H1 (cell line): ENCODE measurements around the gene ST7L. TPM values are rescaled to one million over a fixed set of nuclear protein-coding genes. Genes with fewer than 3 reads are reported as not detected.

ENCODE experiments used
- BCL11A ChIP-seq, 2 experiments: IDR thresholded peaks; one replicate each; pipeline ENCODE4 v1.6.1; 2011; ENCODE audit warnings: low read depth in 2 of 2, low read length in 2 of 2, mild to moderate bottlenecking in 2 of 2
- CTBP2 ChIP-seq: IDR thresholded peaks from 2 replicates; pipeline ENCODE4 v1.7.0; 2011; ENCODE audit warnings: borderline replicate concordance, mild to moderate bottlenecking, moderate library complexity, mixed read lengths, low read length; ENCODE audit not compliant: insufficient read depth, insufficient read length
- HDAC2 ChIP-seq, 2 experiments: fragments of 300-600 bp in 1 of 2; sonication (generic) in 1 of 2; IDR thresholded peaks; 2 replicates each; pipeline ENCODE4 v1.6.1; 2011 to 2012; ENCODE audit warnings: low read depth in 2 of 2, low read length in 2 of 2, mild to moderate bottlenecking in 2 of 2, moderate library complexity in 2 of 2, borderline replicate concordance in 1 of 2, inconsistent platforms in 1 of 2
- JUN ChIP-seq: IDR thresholded peaks from 2 replicates; pipeline ENCODE4 v1.6.1; 2011; ENCODE audit warnings: low read depth, mild to moderate bottlenecking, improper control_type of control experiment, low read length
- SRF ChIP-seq: IDR thresholded peaks from 2 replicates; pipeline ENCODE4 v1.6.1; 2011; ENCODE audit warnings: mild to moderate bottlenecking, low read depth, low read length, moderate library complexity
- polyA plus RNA-seq, 7 experiments: library from polyadenylated mRNA; depleted of rRNA in 3 of 7; stranded (reverse) in 5 of 7; unstranded in 2 of 7; fragments of >200 nt in 5 of 7; fragments of 200-250 nt in 2 of 7; gene quantifications; 1 replicate in 5 of 7; 2 replicates in 1 of 7; 4 replicates in 1 of 7; pipeline versions ENCODE4 v1.2.1 to v1.2.3, GENCODE V29; 2011 to 2013; ENCODE audit warnings: missing spikeins in 2 of 7, mixed read lengths in 2 of 7
- total RNA-seq: library from RNA; stranded (reverse); fragmentation: NEBNext Ultra II Directional; extraction: Animal tissue kit (Norgen Biotek cat#: 25700); gene quantifications from 2 replicates; pipeline ENCODE4 v1.2.1, GENCODE V29; 2021

ST7L gene
- total and polyA plus RNA-seq, 2 of the 8 experiments (the other 6 are each of a cell fraction or from before 2014, with no cell fraction given) = 9.6 to 16.2 TPM

DNA sequence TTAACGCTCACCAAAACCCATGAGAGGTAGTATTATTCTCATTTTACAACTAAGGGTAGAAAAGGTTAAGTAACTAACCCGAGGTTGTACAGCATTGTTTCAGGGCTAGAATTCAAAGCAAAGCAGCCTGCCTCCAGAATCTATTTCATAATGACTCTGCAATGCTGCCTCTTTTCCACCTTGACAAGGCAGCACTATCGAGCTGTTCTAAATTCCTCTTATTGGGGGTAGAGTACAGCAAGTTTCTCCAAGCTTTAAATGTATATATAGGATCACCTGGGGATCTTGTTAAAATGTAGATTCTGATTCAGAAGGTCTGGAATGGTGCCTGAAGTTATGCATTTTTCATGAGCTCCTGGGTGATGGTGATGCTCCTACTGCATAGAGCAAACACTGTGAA lies 80.1 kb downstream of the ST7L start (continued):
- no peak for TF ChIP-seq BCL11A (IDR thresholded peaks at IDR 0.05; ENCODE audit: low read depth in 2 of 2, low read length in 2 of 2)
- no peak for TF ChIP-seq SRF
- TF ChIP-seq CTBP2 = no peak
- TF ChIP-seq HDAC2 (IDR thresholded peaks at IDR 0.05; ENCODE audit: borderline replicate concordance in 1 of 2, low read depth in 2 of 2, low read length in 2 of 2) = no peak
- no peak for TF ChIP-seq JUN
